Kidney tubule cell (primary cell): Measurements from ENCODE around the gene CTSH.
A peak's percentile ranks its signal among the peaks of the same experiment; 100 is the strongest.
"Not testable (repeated sequence)": the region's sequence is repeated elsewhere in the genome, so short reads cannot be mapped to it uniquely, and the experiment has no call there.

ENCODE experiments used
- DNase-seq: peaks from one replicate; pipeline ENCODE4 v3.0.0-alpha.2; 2018; ENCODE audit warnings: low spot score

The CTSH gene

GRCh38 chr15:78921940-78922339, 22.9 kb downstream of the CTSH start:
- no peak for DNase-seq

DNA sequence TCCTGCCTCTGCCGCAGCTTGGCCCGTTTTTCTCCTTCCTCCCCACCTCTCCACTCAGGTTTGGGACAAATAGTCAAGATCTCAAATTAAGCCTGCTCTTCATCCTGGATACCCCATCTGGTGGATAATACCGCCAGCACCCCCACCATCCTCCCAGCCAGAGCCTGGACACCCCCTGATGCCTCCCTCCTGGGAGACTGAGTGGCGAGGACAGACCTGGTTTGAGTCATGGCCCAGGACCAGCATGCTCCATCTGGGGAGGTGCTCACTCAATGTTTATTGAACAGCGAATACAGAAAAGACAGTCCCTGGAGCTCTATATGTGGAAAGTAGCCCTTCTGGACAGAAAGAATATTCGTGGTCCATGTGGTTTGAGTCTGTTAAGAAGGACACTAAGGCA, 23.3 kb downstream of the CTSH start:
- no peak for DNase-seq

DNA sequence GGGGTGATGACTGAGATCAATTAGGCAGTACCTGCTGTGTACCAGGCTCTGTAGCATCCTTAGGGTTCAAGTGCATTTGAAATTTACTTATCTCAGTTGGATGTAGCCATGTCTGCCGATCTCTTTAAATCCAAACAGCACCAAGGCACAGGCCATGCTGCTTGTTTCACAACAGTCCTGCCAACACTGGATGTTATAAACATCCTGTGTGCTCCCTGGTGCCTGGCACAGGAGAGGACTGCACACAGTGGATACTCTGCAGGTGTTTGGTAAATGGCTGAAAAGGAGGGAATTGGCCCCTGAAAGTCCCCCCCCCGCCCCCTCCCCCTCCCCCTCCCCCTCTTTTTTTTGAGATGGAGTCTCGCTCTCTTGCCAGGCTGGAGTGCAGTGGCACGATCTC, 27.0 kb downstream of the CTSH start:
- DNase-seq: no peak

DNA sequence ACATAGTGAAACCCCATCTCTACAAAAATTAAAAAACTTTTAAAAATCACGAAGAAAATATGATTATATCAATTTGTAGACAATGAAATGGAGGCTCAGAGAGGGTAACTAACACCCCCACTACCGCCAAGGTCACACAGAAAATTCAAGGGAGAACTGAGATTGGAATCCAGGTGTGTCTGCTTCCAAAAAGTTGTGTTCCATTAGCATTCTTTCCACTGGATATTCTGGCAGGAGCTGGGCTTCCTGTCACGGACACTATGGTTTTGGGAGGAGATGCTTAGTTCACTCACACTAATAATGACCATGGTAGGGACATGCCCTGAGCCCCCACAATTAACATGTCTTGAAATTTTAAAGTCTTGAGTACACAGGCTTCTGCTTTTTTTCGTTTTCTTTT, 28.8 kb downstream of the CTSH start:
- no peak for DNase-seq

GRCh38 chr15:78915341-78916087, 29.3 kb downstream of the CTSH start:
- DNase-seq: peak; percentile 23

GRCh38 chr15:78914027-78914764, 30.6 kb downstream of the CTSH start:
- peak; percentile 63 for DNase-seq

- no peak for DNase-seq
These were observed 31.8 kb downstream of the CTSH start for GRCh38 chr15:78913012-78913411.

GRCh38 chr15:78912316-78912715, 32.5 kb downstream of the CTSH start:
- no peak for DNase-seq

DNA sequence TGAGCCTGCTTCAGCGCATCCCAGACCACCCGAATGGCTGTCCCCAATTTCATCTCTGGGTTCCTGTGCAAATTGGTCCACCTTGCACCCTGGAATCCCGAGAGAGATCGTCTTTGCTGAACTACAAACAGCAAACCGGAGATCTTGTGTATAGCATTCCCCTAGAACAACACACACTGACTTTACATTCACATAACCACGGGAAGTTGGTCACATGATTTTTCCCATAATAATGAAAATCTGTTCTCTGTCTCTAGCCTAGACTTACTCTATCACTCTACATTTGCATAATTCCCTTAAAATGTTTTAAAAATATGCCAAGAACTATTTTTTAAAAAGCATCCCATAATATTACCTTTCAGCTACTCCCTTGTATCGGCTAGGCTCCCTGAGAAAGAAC, 34.6 kb downstream of the CTSH start:
- no peak for DNase-seq

DNA sequence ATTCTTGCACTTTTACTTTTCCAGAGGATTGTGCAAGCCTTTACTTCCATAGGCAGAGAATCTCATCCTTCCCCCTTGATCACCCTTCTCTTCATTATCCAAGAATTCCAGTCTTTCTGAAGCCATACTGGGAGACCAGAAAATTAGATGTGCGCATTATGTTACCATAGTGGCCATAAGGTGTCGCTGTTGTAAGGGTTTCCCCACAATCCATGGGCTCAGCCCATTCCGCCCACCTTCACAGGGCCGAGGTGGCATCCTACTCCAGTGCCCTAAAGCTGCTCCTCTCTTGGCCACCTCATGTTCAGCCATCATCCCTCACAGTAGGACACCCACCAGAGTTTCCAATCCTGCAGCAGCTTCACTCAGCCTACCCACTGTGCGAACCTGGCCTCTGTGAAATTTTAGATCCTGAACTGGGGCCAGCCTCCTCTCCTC, 35.0 kb downstream of the CTSH start:
- DNase-seq: peak; percentile 43

DNA sequence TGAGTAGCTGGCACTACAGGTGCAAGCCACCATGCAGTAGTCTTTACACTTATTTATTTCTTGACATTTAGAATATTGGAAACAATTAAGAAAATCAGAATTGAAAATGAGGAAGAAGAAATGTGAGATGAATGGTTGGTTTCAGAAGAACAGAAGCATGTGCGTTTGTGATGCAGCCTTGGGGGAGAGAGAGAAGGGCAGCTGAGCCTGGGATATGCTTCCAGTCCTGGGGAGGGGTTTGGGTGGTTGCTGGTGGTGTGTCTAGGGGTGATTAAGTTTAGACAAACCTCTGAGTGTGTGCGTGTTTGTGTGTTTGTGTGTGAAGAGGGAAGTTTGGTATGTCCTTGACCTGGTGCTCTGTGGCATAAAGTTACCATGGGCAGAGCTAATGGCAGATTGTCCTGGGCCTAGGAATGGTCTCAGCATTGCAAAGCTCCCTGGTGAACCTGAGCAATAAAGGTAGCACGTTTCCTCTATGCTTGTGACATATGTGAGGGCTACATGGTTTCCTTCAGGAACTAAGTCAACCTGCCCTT, 35.6 kb downstream of the CTSH start:
- DNase-seq: no peak

DNA sequence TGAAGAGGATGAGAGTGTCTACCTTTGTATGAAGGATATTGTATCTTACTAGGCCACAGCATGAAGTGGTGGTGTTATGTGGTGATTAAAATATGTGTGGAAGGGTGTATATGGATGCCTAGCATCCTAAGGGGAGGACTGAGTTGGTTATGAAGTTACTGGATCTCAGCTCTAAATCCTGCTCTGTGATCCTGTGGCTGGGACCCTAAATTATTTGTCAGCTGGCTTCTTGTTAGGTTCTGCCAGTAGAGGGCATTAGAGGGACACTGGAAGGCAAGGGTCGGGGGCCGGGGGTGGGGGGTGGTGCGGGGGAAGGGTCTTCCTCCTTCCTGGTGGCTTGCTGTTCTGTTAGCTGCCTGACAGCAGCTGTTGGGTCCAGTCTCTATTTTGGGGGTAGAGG, 37.3 kb downstream of the CTSH start:
- no peak for DNase-seq

- DNase-seq: peak; percentile 92
These were observed 38.6 kb downstream of the CTSH start for GRCh38 chr15:78906316-78906620.

GRCh38 chr15:78904599-78905358, 40.1 kb downstream of the CTSH start:
- DNase-seq: no peak

- DNase-seq: peak; percentile 32
These were observed 42.4 kb downstream of the CTSH start for GRCh38 chr15:78902281-78903032.

- DNase-seq: not testable (repeated sequence)
These were observed 43.9 kb downstream of the CTSH start for GRCh38 chr15:78900819-78901533.

- DNase-seq: no peak
These were observed 46.3 kb downstream of the CTSH start for GRCh38 chr15:78898540-78898939.

- no peak for DNase-seq
These were observed 49.4 kb downstream of the CTSH start for GRCh38 chr15:78895471-78895870.

- no peak for DNase-seq
These were observed 51.3 kb downstream of the CTSH start for GRCh38 chr15:78893538-78893937.

- no peak for DNase-seq
These were observed 55.8 kb downstream of the CTSH start for GRCh38 chr15:78889000-78889399.

DNA sequence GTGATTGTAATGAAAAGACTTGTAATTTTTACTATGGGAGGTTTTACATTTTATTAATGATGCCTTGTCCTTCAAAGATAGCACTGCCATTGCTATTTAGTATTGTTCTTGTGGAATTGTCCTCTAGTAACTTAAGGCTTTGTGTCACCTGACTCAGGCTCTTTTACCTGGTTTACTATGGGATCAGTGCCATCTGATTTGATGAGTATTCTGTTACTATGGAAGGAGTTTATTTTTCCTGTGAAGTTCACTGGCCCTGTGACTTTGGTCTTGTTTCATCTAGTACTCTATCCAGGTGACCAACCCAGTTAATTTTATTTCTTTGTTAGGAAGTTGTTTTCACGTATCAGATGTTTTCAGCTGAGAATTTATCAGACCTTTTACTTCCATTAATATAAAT, 63.2 kb downstream of the CTSH start:
- DNase-seq: no peak
